Measurements from ENCODE around the gene LINGO4. TPM values are rescaled to one million over a fixed set of nuclear protein-coding genes. Genes with fewer than 3 reads are reported as not detected.

Gene LINGO4
- total and polyA plus RNA-seq, 10 of the 15 experiments (the other 5 are each of a cell fraction or from before 2014, with no cell fraction given) = not detected

DNA sequence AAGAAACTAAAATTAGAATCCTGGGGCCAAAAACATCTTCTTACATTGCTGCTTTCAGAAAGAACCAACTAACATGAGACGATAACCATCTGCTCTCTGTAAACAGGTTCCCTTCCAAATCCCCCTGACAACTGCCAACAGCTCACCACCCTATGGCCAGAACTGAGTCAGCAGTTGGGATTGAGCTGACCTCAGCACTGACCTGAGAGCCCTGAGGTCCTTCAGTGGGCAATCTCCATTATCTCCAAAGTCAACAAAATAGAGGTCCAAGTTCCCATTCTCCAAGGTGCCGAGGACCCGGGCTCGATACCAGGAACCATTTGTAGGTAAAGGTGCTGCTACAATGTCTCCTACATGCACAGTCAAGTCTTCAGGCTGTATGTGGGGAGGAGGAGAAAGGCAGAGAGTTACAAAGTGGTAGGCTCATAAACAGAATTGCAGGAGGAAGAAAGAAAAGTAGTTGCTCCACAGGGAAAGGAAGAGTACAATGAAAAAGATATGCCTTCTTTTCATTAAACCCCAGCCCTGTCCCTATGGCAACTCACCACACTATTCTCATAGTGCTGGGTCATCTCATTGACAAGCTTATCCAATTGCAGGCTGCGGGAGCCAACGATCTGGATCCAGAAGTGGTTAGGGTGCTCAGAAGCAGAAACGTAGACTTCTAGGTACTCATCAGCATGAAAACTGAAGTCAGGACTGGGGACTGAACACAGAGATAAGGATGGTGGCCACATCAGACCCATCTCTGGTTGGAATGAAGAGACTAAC is 29.1 kb downstream of the LINGO4 start:
- Histone ChIP-seq H3K79me2 (ENCODE audit: control insufficient read depth, insufficient read depth, low read length) (no peaks in the 10 kb centered on the region), H3K27me3 (replicated peaks in 1 of 2; ENCODE audit: control insufficient read depth in 2 of 2, insufficient read depth in 2 of 2, low read length in 1 of 2) (no peaks in the 10 kb centered on the region), H4K20me1 (ENCODE audit: control insufficient read depth, insufficient read depth) (no peaks in the 10 kb centered on the region), H3K36me3 (ENCODE audit: control insufficient read depth in 2 of 2, insufficient read depth in 2 of 2, low read length in 1 of 2) (no peaks in the 10 kb centered on the region), H3K27ac (ENCODE audit: control insufficient read depth, insufficient read depth) (no peak overlapping the region), H3K9ac (ENCODE audit: control insufficient read depth, insufficient read depth, low read length) (no peak overlapping the region), H3K4me3 (no peak overlapping the region), H3K9me3 (replicated peaks; ENCODE audit: control insufficient read depth, insufficient read depth, low read length) (no peaks in the 10 kb centered on the region), H2AFZ (ENCODE audit: control insufficient read depth, low read depth, low read length) (no peak overlapping the region), H3K4me1 (ENCODE audit: control insufficient read depth, insufficient read depth, low read length) (no peaks in the 10 kb centered on the region), H3K4me2 (ENCODE audit: control insufficient read depth, insufficient read depth) (no peak overlapping the region)
- ChIA-PET SMC1A (ENCODE audit: uncharacterized antibody, unreplicated experiment) (interaction anchor here (0.7 to 1.2 kb wide), 3 partner anchors 10 to 21 kb away, joined by 3 to 5 read pairs (median 3); partner anchors contain the start of gene MRPL9), RAD21 (ENCODE audit: unreplicated experiment) (no interaction called here), CTCF (interaction anchor here (1.5 kb wide), 1 partner anchor 13 kb away, joined by 8 read pairs; no protein-coding TSS in a partner anchor), POLR2A (no interaction called here)
- 87% methylated on average over 7 of the region's 7 CpGs for WGBS (ENCODE audit: insufficient coverage, insufficient replicate concordance, low lambda C conversion rate, missing lambda C conversion rate)
- no peak for ATAC-seq
- in situ Hi-C loops (cut with MboI) (no loop called here), intact Hi-C loops (cut with micrococcal nuclease; ENCODE audit: unreplicated experiment) (no loop called here)
- DNase-seq (ENCODE audit: low read depth, low spot score) = no peak
- no TSS peak for BruUV-seq (replicated peaks)
- no peak for FAIRE-seq
- TF ChIP-seq MYC (IDR thresholded peaks at IDR 0.05; ENCODE audit: insufficient read depth, insufficient read length, insufficient replicate concordance, low read length, severe bottlenecking) (no peak), MTA3 (IDR thresholded peaks at IDR 0.05; ENCODE audit: borderline replicate concordance, low read length) (no peak), TARDBP (IDR thresholded peaks at IDR 0.05; ENCODE audit: borderline replicate concordance) (no peak), NBN (IDR thresholded peaks at IDR 0.05) (no peak), TCF12 (IDR thresholded peaks at IDR 0.05; ENCODE audit: low read depth, low read length) (no peak), ZNF24 (IDR thresholded peaks at IDR 0.05) (no peak), SMAD1 (IDR thresholded peaks at IDR 0.05; ENCODE audit: low read depth, partially characterized antibody) (no peak), RAD21 (IDR thresholded peaks at IDR 0.05; ENCODE audit: insufficient read depth, low read depth, low read length) (no peak), ETV6 (conservative IDR thresholded peaks at IDR 0.05 in 1 of 2, IDR thresholded peaks at IDR 0.05 in 1 of 2; ENCODE audit: borderline replicate concordance in 1 of 2, low read depth in 1 of 2) (no peak), RCOR1 (conservative IDR thresholded peaks at IDR 0.05; ENCODE audit: low read depth, low read length) (no peak), POU2F2 (IDR thresholded peaks at IDR 0.05; ENCODE audit: borderline replicate concordance, low read depth, low read length) (no peak), HDAC2 (IDR thresholded peaks at IDR 0.05) (no peak)
- TF ChIP-seq, protein P1, sequence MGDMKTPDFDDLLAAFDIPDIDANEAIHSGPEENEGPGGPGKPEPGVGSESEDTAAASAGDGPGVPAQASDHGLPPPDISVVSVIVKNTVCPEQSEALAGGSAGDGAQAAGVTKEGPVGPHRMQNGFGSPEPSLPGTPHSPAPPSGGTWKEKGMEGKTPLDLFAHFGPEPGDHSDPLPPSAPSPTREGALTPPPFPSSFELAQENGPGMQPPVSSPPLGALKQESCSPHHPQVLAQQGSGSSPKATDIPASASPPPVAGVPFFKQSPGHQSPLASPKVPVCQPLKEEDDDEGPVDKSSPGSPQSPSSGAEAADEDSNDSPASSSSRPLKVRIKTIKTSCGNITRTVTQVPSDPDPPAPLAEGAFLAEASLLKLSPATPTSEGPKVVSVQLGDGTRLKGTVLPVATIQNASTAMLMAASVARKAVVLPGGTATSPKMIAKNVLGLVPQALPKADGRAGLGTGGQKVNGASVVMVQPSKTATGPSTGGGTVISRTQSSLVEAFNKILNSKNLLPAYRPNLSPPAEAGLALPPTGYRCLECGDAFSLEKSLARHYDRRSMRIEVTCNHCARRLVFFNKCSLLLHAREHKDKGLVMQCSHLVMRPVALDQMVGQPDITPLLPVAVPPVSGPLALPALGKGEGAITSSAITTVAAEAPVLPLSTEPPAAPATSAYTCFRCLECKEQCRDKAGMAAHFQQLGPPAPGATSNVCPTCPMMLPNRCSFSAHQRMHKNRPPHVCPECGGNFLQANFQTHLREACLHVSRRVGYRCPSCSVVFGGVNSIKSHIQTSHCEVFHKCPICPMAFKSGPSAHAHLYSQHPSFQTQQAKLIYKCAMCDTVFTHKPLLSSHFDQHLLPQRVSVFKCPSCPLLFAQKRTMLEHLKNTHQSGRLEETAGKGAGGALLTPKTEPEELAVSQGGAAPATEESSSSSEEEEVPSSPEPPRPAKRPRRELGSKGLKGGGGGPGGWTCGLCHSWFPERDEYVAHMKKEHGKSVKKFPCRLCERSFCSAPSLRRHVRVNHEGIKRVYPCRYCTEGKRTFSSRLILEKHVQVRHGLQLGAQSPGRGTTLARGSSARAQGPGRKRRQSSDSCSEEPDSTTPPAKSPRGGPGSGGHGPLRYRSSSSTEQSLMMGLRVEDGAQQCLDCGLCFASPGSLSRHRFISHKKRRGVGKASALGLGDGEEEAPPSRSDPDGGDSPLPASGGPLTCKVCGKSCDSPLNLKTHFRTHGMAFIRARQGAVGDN (IDR thresholded peaks at IDR 0.05) = no peak
- TF ChIP-seq, protein P2, sequence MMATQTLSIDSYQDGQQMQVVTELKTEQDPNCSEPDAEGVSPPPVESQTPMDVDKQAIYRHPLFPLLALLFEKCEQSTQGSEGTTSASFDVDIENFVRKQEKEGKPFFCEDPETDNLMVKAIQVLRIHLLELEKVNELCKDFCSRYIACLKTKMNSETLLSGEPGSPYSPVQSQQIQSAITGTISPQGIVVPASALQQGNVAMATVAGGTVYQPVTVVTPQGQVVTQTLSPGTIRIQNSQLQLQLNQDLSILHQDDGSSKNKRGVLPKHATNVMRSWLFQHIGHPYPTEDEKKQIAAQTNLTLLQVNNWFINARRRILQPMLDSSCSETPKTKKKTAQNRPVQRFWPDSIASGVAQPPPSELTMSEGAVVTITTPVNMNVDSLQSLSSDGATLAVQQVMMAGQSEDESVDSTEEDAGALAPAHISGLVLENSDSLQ (IDR thresholded peaks at IDR 0.05) = no peak
- TF ChIP-seq, protein P3, sequence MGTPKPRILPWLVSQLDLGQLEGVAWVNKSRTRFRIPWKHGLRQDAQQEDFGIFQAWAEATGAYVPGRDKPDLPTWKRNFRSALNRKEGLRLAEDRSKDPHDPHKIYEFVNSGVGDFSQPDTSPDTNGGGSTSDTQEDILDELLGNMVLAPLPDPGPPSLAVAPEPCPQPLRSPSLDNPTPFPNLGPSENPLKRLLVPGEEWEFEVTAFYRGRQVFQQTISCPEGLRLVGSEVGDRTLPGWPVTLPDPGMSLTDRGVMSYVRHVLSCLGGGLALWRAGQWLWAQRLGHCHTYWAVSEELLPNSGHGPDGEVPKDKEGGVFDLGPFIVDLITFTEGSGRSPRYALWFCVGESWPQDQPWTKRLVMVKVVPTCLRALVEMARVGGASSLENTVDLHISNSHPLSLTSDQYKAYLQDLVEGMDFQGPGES (IDR thresholded peaks at IDR 0.05) = no peak

Data from GM12878 (cell line).